ENCODE results near the gene ZDHHC7. TPM values are rescaled to one million over a fixed set of nuclear protein-coding genes. Genes with fewer than 3 reads are reported as not detected.
A peak's percentile ranks its signal among the peaks of the same experiment; 100 is the strongest.

Gene ZDHHC7
- total and polyA plus RNA-seq, 9 of the 15 experiments (the other 6 are each of a cell fraction or from before 2014, with no cell fraction given): 1.7 to 49.7 (median 37.4) TPM

GRCh38 chr16:85056211-85056748, 44.9 kb upstream of the ZDHHC7 start (continued):
- TF ChIP-seq ETV6 (IDR thresholded peaks at IDR 0.05; ENCODE audit: borderline replicate concordance in 1 of 2, low read depth in 2 of 2, low read length in 1 of 2): 0 out of 4 replicates have a peak, but pooled peaks of 1 of the 2 experiments have one; percentile 5
- TF ChIP-seq ETV6 (CRISPR knock-in tag; IDR thresholded peaks at IDR 0.05; ENCODE audit: borderline replicate concordance): no peak
- 0 out of 2 replicates have a peak, but pooled peaks have one; percentile 66 for TF ChIP-seq CBFB (CRISPR knock-in tag; IDR thresholded peaks at IDR 0.05)
- no peak for TF ChIP-seq KLF16 (IDR thresholded peaks at IDR 0.05)
- TF ChIP-seq ZBTB11 (CRISPR knock-in tag; IDR thresholded peaks at IDR 0.05): no peak
- TF ChIP-seq CXXC5 (CRISPR knock-in tag; IDR thresholded peaks at IDR 0.05): no peak
- TF ChIP-seq CTCFL (IDR thresholded peaks at IDR 0.05; ENCODE audit: borderline replicate concordance, insufficient read depth, low read depth, low read length, poor library complexity, severe bottlenecking): peak; percentile 27
- TF ChIP-seq MAFF (IDR thresholded peaks at IDR 0.05; ENCODE audit: low read length): no peak
- no peak for TF ChIP-seq ZNF143 (CRISPR knock-in tag; IDR thresholded peaks at IDR 0.05)
- TF ChIP-seq TRIM25 (IDR thresholded peaks at IDR 0.05; ENCODE audit: borderline replicate concordance): 0 out of 2 replicates have a peak, but pooled peaks have one; percentile 6
- TF ChIP-seq IFI16 (CRISPR knock-in tag; IDR thresholded peaks at IDR 0.05): no peak
- TF ChIP-seq ERF (CRISPR knock-in tag; IDR thresholded peaks at IDR 0.05): no peak
- 0 out of 2 replicates have a peak, but pooled peaks have one; percentile 56 for TF ChIP-seq ZNF431 (CRISPR knock-in tag; IDR thresholded peaks at IDR 0.05)
- TF ChIP-seq XRCC5 (IDR thresholded peaks at IDR 0.05; ENCODE audit: low read depth, low read length): no peak
- no peak for TF ChIP-seq RBM34 (IDR thresholded peaks at IDR 0.05; ENCODE audit: borderline replicate concordance, insufficient read depth, low read length)
- 0 out of 2 replicates have a peak, but pooled peaks have one; percentile 9 for TF ChIP-seq ZNF197 (CRISPR knock-in tag; IDR thresholded peaks at IDR 0.05; ENCODE audit: low read depth)
- no peak for TF ChIP-seq ZHX1 (conservative IDR thresholded peaks at IDR 0.05; ENCODE audit: low read length)
- TF ChIP-seq NBN (IDR thresholded peaks at IDR 0.05; ENCODE audit: low read depth): no peak

Data from K562 (cell line).